Measurements from ENCODE around the gene OPN1MW3. TPM values are rescaled to one million over a fixed set of nuclear protein-coding genes. Genes with fewer than 3 reads are reported as not detected.

OPN1MW3 gene
- total RNA-seq, 2 donors from 2014 or later: not detected

DNA sequence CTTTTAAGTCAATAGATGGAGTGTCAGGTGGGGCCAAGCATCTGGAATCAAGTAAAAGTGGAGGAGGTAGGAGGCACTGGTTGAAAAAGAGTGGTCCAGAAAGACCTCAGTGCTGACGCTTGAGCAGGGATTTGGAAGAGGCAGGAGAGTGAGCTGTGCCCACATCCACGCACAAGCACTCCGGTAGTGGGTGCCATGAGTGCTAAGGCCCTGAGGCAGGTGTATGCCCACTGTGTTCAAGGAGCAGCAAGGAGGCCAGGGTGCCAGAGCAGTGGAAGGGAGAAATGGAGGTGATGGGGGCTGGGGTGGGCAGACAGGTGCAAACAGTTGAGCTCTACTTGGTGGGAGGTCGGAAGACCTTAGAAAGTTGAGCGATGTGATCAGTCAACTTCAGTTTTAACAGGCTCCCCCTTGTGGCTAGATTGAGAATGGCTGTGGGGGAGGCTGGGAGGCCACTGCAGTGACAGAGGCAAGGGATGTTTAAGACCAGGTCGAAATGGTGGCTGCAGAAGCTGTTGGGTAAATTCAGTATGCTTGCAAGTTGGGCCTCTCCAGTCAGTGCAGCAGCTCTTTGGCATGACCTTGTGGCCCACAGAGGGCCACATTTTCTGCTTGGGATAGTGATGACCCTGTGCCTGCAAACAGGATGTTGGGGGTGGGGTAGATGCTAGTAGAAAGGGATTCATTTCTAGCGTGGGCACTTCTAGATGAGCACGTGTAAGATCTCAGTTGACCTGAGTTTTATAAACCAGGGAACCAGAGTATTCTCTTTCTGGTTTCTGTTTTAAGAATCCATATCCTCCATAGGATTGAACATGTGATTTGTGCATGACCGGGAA is 50.9 kb downstream of the OPN1MW3 start:
- Mint-ChIP-seq H3K9me3 (no peaks in the 10 kb centered on the region), H3K27me3 (no peaks in the 10 kb centered on the region), H3K36me3 (ENCODE audit: low read depth) (peaks cover 3% of the 10 kb centered on the region), H3K4me3 (peak overlapping the region; percentile 39), H3K27ac (peak overlapping the region; percentile 72), H3K4me1 (peaks cover 22% of the 10 kb centered on the region)
- peak; percentile 73 for ATAC-seq (replicated peaks)

DNA sequence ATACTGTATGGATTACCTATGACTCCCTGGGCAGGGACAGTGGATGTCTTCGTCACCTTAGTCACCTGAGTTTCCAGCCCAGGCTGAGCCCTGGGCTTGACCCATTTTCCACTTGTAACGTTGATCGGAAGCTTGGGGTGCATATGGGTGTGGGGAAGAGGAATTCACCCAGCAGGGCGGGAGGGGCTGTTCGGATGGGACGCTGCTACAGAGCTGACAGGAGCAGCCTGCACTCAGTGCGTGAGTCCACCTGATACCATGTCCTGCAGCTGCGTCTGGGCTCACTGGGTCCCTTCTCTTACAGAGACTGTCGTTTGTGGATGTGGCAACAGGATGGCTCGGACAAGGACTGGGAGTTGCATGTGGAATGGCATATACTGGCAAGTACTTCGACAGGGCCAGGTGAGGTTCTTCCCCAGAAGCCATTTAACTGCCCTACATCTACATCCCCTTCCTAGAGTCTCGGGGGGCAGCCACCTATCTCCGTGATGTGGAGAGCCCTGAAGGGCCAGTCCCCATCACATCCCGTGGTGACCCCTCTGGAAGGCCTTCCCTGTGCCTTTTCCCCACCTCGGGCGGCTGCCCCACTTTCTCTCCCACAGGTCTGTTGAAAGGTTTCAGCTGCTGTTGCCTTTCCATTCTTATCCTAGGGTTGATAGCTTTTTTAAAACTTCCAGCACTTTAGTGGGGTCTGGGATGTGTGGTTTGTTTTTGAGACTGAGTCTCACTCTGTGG is 51.8 kb downstream of the OPN1MW3 start:
- Mint-ChIP-seq H3K27me3 (no peaks in the 10 kb centered on the region), H3K9me3 (no peaks in the 10 kb centered on the region), H3K36me3 (ENCODE audit: low read depth) (peaks cover 4% of the 10 kb centered on the region), H3K4me3 (peak overlapping the region; percentile 39), H3K27ac (no peak overlapping the region), H3K4me1 (peaks cover 25% of the 10 kb centered on the region)
- no peak for ATAC-seq (replicated peaks)

DNA sequence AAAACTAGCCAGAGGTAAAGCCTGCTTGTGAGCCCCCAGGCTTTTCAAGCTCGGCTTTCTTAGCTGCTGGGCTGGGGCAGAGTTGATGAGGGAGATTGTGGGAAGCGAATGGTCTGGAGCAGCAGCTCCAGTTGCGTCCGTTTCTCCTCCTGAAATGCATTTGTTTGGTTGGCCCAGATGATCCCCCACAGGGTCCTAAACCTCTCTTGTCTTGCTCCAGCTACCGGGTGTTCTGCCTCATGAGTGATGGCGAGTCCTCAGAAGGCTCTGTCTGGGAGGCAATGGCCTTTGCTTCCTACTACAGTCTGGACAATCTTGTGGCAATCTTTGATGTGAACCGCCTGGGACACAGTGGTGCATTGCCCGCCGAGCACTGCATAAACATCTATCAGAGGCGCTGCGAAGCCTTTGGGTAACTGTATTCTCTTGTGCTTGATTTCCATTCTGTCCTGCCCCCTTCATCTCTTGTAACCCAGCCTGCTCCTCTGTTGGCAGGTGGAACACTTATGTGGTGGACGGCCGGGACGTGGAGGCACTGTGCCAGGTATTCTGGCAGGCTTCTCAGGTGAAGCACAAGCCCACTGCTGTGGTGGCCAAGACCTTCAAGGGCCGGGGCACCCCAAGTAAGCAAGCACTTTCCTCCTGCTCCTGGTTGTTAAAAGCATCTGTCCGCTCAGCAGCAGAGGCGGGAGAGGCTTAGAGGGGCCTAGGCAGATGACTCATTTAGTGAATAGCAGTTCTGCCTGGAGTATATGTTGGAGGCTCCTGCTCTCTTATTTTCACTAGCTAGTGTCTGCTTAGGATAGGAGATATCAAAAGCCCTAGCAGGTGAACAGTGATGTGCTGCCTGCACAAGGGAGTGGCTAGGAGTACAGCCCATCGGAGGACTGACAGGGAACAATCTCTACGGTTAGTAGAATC is 53.5 kb downstream of the OPN1MW3 start:
- Mint-ChIP-seq H3K4me1 (peaks cover 25% of the 10 kb centered on the region), H3K4me3 (no peak overlapping the region), H3K27ac (no peak overlapping the region), H3K36me3 (ENCODE audit: low read depth) (peaks cover 4% of the 10 kb centered on the region), H3K9me3 (no peaks in the 10 kb centered on the region), H3K27me3 (no peaks in the 10 kb centered on the region)
- ATAC-seq (replicated peaks): no peak

DNA sequence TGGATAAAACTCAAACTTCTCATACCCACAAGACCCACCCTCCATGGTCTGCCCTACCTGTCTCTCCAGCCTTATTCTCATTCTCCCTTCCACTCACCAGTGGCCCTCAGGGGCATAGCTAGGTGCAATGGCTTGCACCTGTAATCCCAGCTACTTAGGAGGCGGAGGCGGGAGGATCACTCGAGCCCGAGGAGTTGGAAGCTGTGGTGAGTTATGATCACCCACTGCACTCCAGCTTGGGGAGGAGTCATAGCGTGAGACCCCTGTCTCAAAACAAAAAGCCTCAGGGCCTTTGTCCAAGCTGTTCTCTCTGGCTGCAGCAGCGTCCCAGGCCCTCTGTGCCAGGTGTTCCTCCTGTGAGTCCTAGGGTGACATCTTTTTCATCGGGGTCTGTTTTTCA is 54.7 kb downstream of the OPN1MW3 start:
- no peak for ATAC-seq (replicated peaks)
- Mint-ChIP-seq H3K4me3 (no peak overlapping the region), H3K36me3 (ENCODE audit: low read depth) (peaks cover 4% of the 10 kb centered on the region), H3K4me1 (peaks cover 25% of the 10 kb centered on the region), H3K27me3 (no peaks in the 10 kb centered on the region), H3K27ac (no peak overlapping the region), H3K9me3 (no peaks in the 10 kb centered on the region)

DNA sequence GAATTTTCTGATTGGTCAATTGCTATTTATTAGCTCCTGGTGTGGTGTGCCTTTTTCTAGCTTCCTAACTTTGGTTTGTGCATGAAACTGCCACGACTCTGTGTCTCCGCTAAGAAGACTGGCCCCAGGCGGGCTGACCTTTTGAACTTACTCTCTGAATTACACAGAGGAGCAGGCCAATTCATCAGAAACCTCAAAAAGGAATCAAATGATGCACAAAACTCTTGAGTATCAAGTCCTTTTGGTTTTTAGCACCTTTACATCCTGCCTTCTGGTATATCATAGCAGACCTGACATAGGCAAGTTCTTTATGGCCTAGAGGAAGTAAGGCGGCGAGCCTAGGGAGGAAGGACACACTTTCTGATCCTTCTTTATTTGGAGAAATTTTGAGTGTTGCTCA is 55.8 kb downstream of the OPN1MW3 start:
- Mint-ChIP-seq H3K36me3 (ENCODE audit: low read depth) (peaks cover 4% of the 10 kb centered on the region), H3K4me3 (peak overlapping the region; percentile 84), H3K9me3 (no peaks in the 10 kb centered on the region), H3K4me1 (peaks cover 18% of the 10 kb centered on the region), H3K27ac (peak overlapping the region; percentile 98), H3K27me3 (no peaks in the 10 kb centered on the region)
- peak; percentile 79 for ATAC-seq (replicated peaks)

DNA sequence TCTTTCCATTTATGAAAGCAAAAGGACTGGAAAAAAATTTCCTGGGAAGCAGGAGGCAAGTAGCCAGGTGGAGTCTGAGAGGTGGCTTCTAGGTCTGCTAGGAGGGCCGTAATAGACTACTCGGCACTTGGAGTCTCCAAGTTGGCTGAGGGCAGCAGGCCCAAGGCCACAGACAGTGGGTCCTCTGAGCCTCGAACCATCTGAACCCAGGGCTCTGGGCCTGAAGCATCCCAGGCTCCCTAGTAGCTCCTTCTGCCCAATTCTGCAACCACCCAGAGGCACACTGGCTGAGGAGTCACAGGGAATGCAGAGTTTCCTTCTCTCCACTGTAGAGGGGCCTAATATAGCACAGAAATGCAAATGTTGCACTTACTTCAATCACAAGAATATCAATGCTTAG is 58.0 kb downstream of the OPN1MW3 start:
- Mint-ChIP-seq H3K36me3 (ENCODE audit: low read depth) (peaks cover 4% of the 10 kb centered on the region), H3K27ac (no peak overlapping the region), H3K4me3 (no peak overlapping the region), H3K4me1 (peaks cover 18% of the 10 kb centered on the region), H3K27me3 (no peaks in the 10 kb centered on the region), H3K9me3 (no peaks in the 10 kb centered on the region)
- ATAC-seq (replicated peaks): no peak

DNA sequence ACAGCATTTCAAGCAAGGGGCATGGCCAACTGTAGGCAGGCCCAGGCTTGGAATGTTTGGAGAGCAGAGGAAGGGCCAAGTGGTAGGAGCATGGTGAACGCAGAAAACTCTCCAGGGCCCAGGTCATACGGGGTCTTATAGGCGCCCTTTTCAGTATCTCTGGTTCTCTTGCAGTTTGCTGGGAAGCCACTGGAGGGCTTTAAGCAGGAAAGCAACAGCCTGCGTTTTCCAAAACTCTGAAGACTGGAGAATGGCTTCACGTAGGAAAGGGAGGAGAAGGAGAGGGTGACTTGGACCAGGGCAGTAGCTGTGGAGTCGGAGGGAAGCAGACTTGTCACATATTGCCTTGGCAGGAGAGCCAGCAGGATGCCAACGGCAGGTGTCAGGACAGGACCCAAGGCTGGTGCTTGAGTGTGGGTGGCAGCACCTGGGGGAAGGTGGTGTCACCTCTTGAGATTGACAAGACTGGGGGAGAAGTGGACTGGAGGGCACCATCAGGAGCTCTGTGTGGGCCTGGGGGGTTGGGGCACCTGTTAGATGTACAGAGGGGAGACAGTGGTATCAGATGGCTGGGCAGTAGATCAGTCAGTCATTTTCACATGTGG is 60.1 kb downstream of the OPN1MW3 start:
- ATAC-seq (replicated peaks): no peak
- Mint-ChIP-seq H3K36me3 (ENCODE audit: low read depth) (peaks cover 4% of the 10 kb centered on the region), H3K4me1 (peaks cover 16% of the 10 kb centered on the region), H3K27me3 (no peaks in the 10 kb centered on the region), H3K9me3 (no peaks in the 10 kb centered on the region), H3K27ac (peak overlapping the region; percentile 46), H3K4me3 (peak overlapping the region; percentile 47)

DNA sequence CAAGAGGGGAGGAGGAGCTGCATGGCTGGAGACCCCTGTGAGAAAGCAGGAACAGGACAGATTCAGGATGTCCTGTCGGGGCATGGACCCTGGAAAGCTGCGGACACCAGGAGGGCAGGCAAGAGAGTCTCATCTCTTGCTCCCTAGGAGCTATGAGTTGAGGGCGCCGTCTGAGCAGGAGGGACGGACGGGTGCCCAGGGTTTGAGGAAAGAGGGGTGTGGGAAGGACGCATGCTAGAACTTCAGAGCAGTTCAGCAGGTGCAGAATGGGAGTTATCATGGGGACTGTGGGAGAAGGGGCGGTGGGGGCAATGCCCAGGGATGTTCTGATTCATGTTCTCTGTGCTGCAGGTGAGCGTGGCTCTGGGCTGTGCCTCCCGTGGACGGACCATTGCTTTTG is 63.0 kb downstream of the OPN1MW3 start:
- H3K27ac Mint-ChIP-seq: no peak overlapping the region

More for the DNA sequence above, 63.0 kb downstream of the OPN1MW3 start:
- Mint-ChIP-seq H3K4me3 (no peak overlapping the region), H3K36me3 (ENCODE audit: low read depth) (no peaks in the 10 kb centered on the region), H3K9me3 (no peaks in the 10 kb centered on the region), H3K27me3 (no peaks in the 10 kb centered on the region), H3K4me1 (peaks cover 7% of the 10 kb centered on the region)
- ATAC-seq (replicated peaks): no peak

Other genes with a start within 250 kb of the OPN1MW3 start
- gene IRAK1, start 237.7 kb upstream of the OPN1MW3 start, total RNA-seq: 100 to 1,000 TPM; 113 to 224 TPM
- 10 to 100 TPM; 72.2 to 87.8 TPM for gene MECP2, start 159.9 kb upstream of the OPN1MW3 start, total RNA-seq
- gene OPN1LW, start 113.3 kb upstream of the OPN1MW3 start, total RNA-seq: not detected
- not detected for gene OPN1MW, start 75.0 kb upstream of the OPN1MW3 start, total RNA-seq
- not detected for gene OPN1MW2, start 37.8 kb upstream of the OPN1MW3 start, total RNA-seq
- gene TEX28, start 37.5 kb downstream of the OPN1MW3 start, total RNA-seq: not detected
- gene TKTL1, start 38.2 kb downstream of the OPN1MW3 start, total RNA-seq: 1 to 10 TPM in 1 of 2 donors, under 1 TPM in 1; 0.54 to 2.1 TPM
- gene FLNA, start 117.1 kb downstream of the OPN1MW3 start, total RNA-seq: 1,000 to 10,000 TPM; 1,274 to 1,383 TPM
- gene EMD, start 121.7 kb downstream of the OPN1MW3 start, total RNA-seq: 10 to 100 TPM; 86.5 to 87.5 TPM
- gene RPL10, start 140.8 kb downstream of the OPN1MW3 start, total RNA-seq: 1,000 to 10,000 TPM; 1,604 to 1,651 TPM
- gene DNASE1L1, start 151.7 kb downstream of the OPN1MW3 start, total RNA-seq: 10 to 100 TPM; 13.9 to 16.7 TPM
- 10 to 100 TPM; 39.3 to 40.8 TPM for gene TAFAZZIN, start 154.0 kb downstream of the OPN1MW3 start, total RNA-seq
- gene ATP6AP1, start 171.1 kb downstream of the OPN1MW3 start, total RNA-seq: 10 to 100 TPM; 39.9 to 42.1 TPM
- 100 to 1,000 TPM; 120 to 165 TPM for gene GDI1, start 179.6 kb downstream of the OPN1MW3 start, total RNA-seq
- 10 to 100 TPM; 49.3 to 71.4 TPM for gene FAM50A, start 186.6 kb downstream of the OPN1MW3 start, total RNA-seq
- gene PLXNA3, start 200.7 kb downstream of the OPN1MW3 start, total RNA-seq: 10 to 100 TPM; 63.2 to 67.8 TPM
- gene LAGE3, start 221.7 kb downstream of the OPN1MW3 start, total RNA-seq: 10 to 100 TPM; 37.4 to 47.9 TPM
- 10 to 100 TPM; 37.2 to 53.4 TPM for gene UBL4A, start 229.0 kb downstream of the OPN1MW3 start, total RNA-seq
- gene SLC10A3, start 233.0 kb downstream of the OPN1MW3 start, total RNA-seq: 10 to 100 TPM; 17.3 to 24.8 TPM